Lower leg skin (tissue), 4 donors: Measurements from ENCODE around the gene ARHGDIG. TPM values are rescaled to one million over a fixed set of nuclear protein-coding genes. Genes with fewer than 3 reads are reported as not detected.

Source experiments
- DNase-seq, 2 donors: peaks; one replicate each; pipeline ENCODE4 v3.0.0-alpha.2; 2019; ENCODE audit warnings: low spot score in 2 of 2
- H3K4me3 ChIP-seq: fragments of 200-600 bp; sonication (generic); 2 replicates; pipeline ENCODE4 v1.5.1; 2017; ENCODE audit warnings: mild to moderate bottlenecking, low read depth; ENCODE audit not compliant: poor library complexity, severe bottlenecking
- CTCF ChIP-seq, 3 donors: fragments of 450-650 bp; IDR thresholded peaks; one replicate each; pipeline ENCODE4 v1.5.1; 2016; ENCODE audit warnings: antibody characterized with exemption in 3 of 3, mild to moderate bottlenecking in 3 of 3, moderate library complexity in 2 of 3
- POLR2A ChIP-seq, 2 donors: fragments of 450-650 bp; IDR thresholded peaks; one replicate each; pipeline ENCODE4 v1.6.1; 2016 to 2017; ENCODE audit warnings: antibody characterized with exemption in 2 of 2, mild to moderate bottlenecking in 1 of 2, moderate library complexity in 1 of 2
- WGBS, 2 donors: methylation state at CpG; one replicate each; pipeline ENCODE4 v1.1.5; 2018; 5-methylcytosine and 5-hydroxymethylcytosine counted together
- intact Hi-C: fragments of 100-400 bp; cut with DNase I; formaldehyde crosslinking; loops from one replicate; pipeline ENCODE4 v1.15.0; 2023; ENCODE audit warnings: low total_unique reads
- total RNA-seq, 4 donors: library from RNA; depleted of rRNA; stranded (reverse); fragments of >200 nt; gene quantifications; one replicate each; pipeline ENCODE4 v1.1.0, GENCODE V29; 2016

ARHGDIG gene
- total RNA-seq, 4 donors from 2014 or later: not detected

GRCh38 chr16:287981-288920 lies 7.9 kb downstream of the ARHGDIG start:
- no peak for DNase-seq
- TF ChIP-seq POLR2A (IDR thresholded peaks at IDR 0.05) (no peak), CTCF (IDR thresholded peaks at IDR 0.05) (no peak)
- intact Hi-C loops: no loop called here
- no peak overlapping the region for H3K4me3 ChIP-seq
- 93 to 96% methylated on average over 29 to 30 of the region's 33 CpGs for WGBS, 2 donors

GRCh38 chr16:289395-289997 lies 9.1 kb downstream of the ARHGDIG start:
- no peak for DNase-seq
- H3K4me3 ChIP-seq: no peak overlapping the region
- WGBS, 2 donors: 93 to 95% methylated on average over 19 to 21 of the region's 22 CpGs
- intact Hi-C loops: no loop called here
- no peak for TF ChIP-seq CTCF (IDR thresholded peaks at IDR 0.05)

- intact Hi-C loops: no loop called here
- TF ChIP-seq CTCF (IDR thresholded peaks at IDR 0.05) (no peak), POLR2A (IDR thresholded peaks at IDR 0.05) (no peak)
- no peak overlapping the region for H3K4me3 ChIP-seq
- WGBS, 2 donors: 86 to 90% methylated on average over 20 to 25 of the region's 25 CpGs
- no peak for DNase-seq
Observed at GRCh38 chr16:290015-290680, 9.8 kb downstream of the ARHGDIG start.

- DNase-seq: no peak
- intact Hi-C loops: no loop called here
- WGBS, 2 donors: 92 to 94% methylated on average over 39 to 46 of the region's 50 CpGs
- TF ChIP-seq POLR2A (IDR thresholded peaks at IDR 0.05) (no peak), CTCF (IDR thresholded peaks at IDR 0.05) (no peak)
- no peak overlapping the region for H3K4me3 ChIP-seq
Observed at GRCh38 chr16:290681-291405, 10.5 kb downstream of the ARHGDIG start.

- WGBS, 2 donors: 88 to 95% methylated on average over 8 to 17 of the region's 17 CpGs
- H3K4me3 ChIP-seq: no peak overlapping the region
- TF ChIP-seq POLR2A (IDR thresholded peaks at IDR 0.05): no peak
- TF ChIP-seq CTCF (IDR thresholded peaks at IDR 0.05): no peak
- intact Hi-C loops: no loop called here
- DNase-seq: no peak
Observed at GRCh38 chr16:291539-291938, 11.1 kb downstream of the ARHGDIG start.
